KMS-11 (cell line): Measurements from ENCODE around the gene C1GALT1.

Experiments used
- H2AFZ ChIP-seq: fragments of 200-600 bp; sonication (generic); 2 replicates; pipeline ENCODE4 v1.6.1; 2016; ENCODE audit warnings: antibody characterized with exemption, mixed run types, low read depth
- H3K27ac ChIP-seq: fragments of 200-600 bp; sonication (generic); 2 replicates; pipeline ENCODE4 v1.6.1; 2016; ENCODE audit warnings: mild to moderate bottlenecking, mixed run types
- H3K27me3 ChIP-seq: fragments of 200-600 bp; sonication (generic); 2 replicates; pipeline ENCODE4 v1.6.1; 2017; ENCODE audit warnings: mild to moderate bottlenecking, low read depth, mixed run types, moderate library complexity; ENCODE audit not compliant: insufficient read depth
- H3K36me3 ChIP-seq: fragments of 200-600 bp; sonication (generic); 2 replicates; pipeline ENCODE4 v1.6.1; 2017; ENCODE audit warnings: mild to moderate bottlenecking, mixed run types; ENCODE audit not compliant: insufficient read depth
- H3K4me1 ChIP-seq: fragments of 200-600 bp; sonication (generic); 2 replicates; pipeline ENCODE4 v1.6.1; 2016; ENCODE audit warnings: mild to moderate bottlenecking, low read depth, mixed run types; ENCODE audit not compliant: poor library complexity, severe bottlenecking
- H3K4me2 ChIP-seq: fragments of 200-600 bp; sonication (generic); 2 replicates; pipeline ENCODE4 v1.7.0; 2016; ENCODE audit warnings: mild to moderate bottlenecking, mixed run types
- H3K4me3 ChIP-seq: fragments of 200-600 bp; sonication (generic); IDR thresholded peaks from 2 replicates; pipeline ENCODE4 v1.6.1; 2017; ENCODE audit warnings: low read depth, low read length, mixed read lengths; ENCODE audit not compliant: insufficient read depth
- H3K79me2 ChIP-seq: fragments of 200-600 bp; sonication (generic); 2 replicates; pipeline ENCODE4 v1.6.1; 2016; ENCODE audit warnings: low read depth, mixed run types; ENCODE audit not compliant: insufficient read depth
- H3K9ac ChIP-seq: fragments of 200-600 bp; sonication (generic); 2 replicates; pipeline ENCODE4 v1.6.1; 2016; ENCODE audit warnings: mild to moderate bottlenecking, mixed run types
- H4K20me1 ChIP-seq: fragments of 200-600 bp; sonication (generic); 2 replicates; pipeline ENCODE4 v1.6.1; 2016; ENCODE audit warnings: mild to moderate bottlenecking, mixed run types; ENCODE audit not compliant: insufficient read depth
- CTCF ChIP-seq: fragments of 200-600 bp; sonication (generic); conservative IDR thresholded peaks from 2 replicates; pipeline ENCODE4 v1.6.1; 2017; ENCODE audit warnings: low read depth, mild to moderate bottlenecking, antibody characterized with exemption, low read length, moderate library complexity, mixed read lengths

Gene C1GALT1

DNA sequence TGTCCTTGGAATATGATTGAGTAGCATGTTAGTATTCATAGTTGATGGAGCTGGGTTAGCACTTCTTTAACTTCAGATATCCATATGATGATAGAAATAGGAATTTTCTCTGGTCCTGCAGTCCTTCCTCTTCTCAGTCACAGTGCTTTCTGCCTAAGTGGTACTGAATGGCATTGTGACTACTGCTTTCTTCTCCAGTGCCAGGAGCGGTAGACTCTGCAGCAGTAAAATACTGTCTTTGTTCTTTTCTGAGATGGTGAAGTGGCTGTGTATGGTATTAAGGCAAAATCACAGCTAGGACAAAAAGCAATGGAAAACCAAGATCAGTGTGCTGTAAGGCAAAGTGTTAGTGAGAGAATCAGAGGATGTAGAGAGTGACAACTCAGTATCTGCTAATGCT, 46.6 kb downstream of the C1GALT1 start:
- H3K27ac ChIP-seq = no peak overlapping the region

GRCh38 chr7:7231000-7231399, 48.7 kb downstream of the C1GALT1 start:
- Histone ChIP-seq H3K36me3 (no peaks in the 10 kb centered on the region; the same call in 1 of the 2 replicates), H3K79me2 (peaks cover 44% of the 10 kb centered on the region), H4K20me1 (no peaks in the 10 kb centered on the region), H3K4me2 (no peak overlapping the region), H3K27me3 (no peaks in the 10 kb centered on the region), H3K4me1 (peaks cover 19% of the 10 kb centered on the region), H3K4me3 (no peak overlapping the region), H3K9ac (no peak overlapping the region), H2AFZ (no peak overlapping the region), H3K27ac (no peak overlapping the region)
- TF ChIP-seq CTCF = no peak

More for the DNA sequence above, 46.6 kb downstream of the C1GALT1 start:
- Histone ChIP-seq H3K9ac (no peak overlapping the region), H2AFZ (no peak overlapping the region), H3K4me2 (no peak overlapping the region), H3K4me3 (no peak overlapping the region), H3K79me2 (peaks cover 63% of the 10 kb centered on the region), H3K36me3 (no peaks in the 10 kb centered on the region; the same call in 1 of the 2 replicates), H3K4me1 (peaks cover 19% of the 10 kb centered on the region), H3K27me3 (no peaks in the 10 kb centered on the region), H4K20me1 (no peaks in the 10 kb centered on the region)
- no peak for TF ChIP-seq CTCF

- no peak overlapping the region for H3K4me3 ChIP-seq
- no peak overlapping the region for H3K9ac ChIP-seq
- no peaks in the 10 kb centered on the region; the same call in 1 of the 2 replicates for H3K36me3 ChIP-seq
- no peak for TF ChIP-seq CTCF
- peaks cover 19% of the 10 kb centered on the region for H3K4me1 ChIP-seq
- H3K79me2 ChIP-seq = peaks cover 36% of the 10 kb centered on the region
- no peaks in the 10 kb centered on the region for H3K27me3 ChIP-seq
- H4K20me1 ChIP-seq = no peaks in the 10 kb centered on the region
- no peak overlapping the region for H2AFZ ChIP-seq
- no peak overlapping the region; the same call in 1 of the 2 replicates for H3K27ac ChIP-seq
- peak overlapping the region; percentile 31 for H3K4me2 ChIP-seq
These were observed 49.5 kb downstream of the C1GALT1 start for GRCh38 chr7:7231865-7232264.

- Histone ChIP-seq H3K27me3 (no peaks in the 10 kb centered on the region), H3K36me3 (0 out of 2 replicates have a peak, but pooled peaks cover 3% of the 10 kb centered on the region), H3K27ac (no peak overlapping the region), H3K9ac (no peak overlapping the region), H3K4me3 (no peak overlapping the region), H3K4me2 (no peak overlapping the region), H2AFZ (no peak overlapping the region), H4K20me1 (no peaks in the 10 kb centered on the region), H3K79me2 (peaks cover 39% of the 10 kb centered on the region), H3K4me1 (peaks cover 19% of the 10 kb centered on the region)
- no peak for TF ChIP-seq CTCF
These were observed 53.0 kb downstream of the C1GALT1 start for GRCh38 chr7:7235347-7235746.
